Measurements from ENCODE around the gene SLC22A14. TPM values are rescaled to one million over a fixed set of nuclear protein-coding genes. Genes with fewer than 3 reads are reported as not detected.

Gene SLC22A14
- total RNA-seq, 1 donor from 2014 or later: 0.72 TPM

GRCh38 chr3:38337703-38338102, 55.6 kb downstream of the SLC22A14 start:
- no peaks in the 10 kb centered on the region for H3K9me3 Mint-ChIP-seq (ENCODE audit: low read depth)
- no peak overlapping the region for H3K4me3 Mint-ChIP-seq (ENCODE audit: low read depth)
- H3K27ac Mint-ChIP-seq: no peak overlapping the region

DNA sequence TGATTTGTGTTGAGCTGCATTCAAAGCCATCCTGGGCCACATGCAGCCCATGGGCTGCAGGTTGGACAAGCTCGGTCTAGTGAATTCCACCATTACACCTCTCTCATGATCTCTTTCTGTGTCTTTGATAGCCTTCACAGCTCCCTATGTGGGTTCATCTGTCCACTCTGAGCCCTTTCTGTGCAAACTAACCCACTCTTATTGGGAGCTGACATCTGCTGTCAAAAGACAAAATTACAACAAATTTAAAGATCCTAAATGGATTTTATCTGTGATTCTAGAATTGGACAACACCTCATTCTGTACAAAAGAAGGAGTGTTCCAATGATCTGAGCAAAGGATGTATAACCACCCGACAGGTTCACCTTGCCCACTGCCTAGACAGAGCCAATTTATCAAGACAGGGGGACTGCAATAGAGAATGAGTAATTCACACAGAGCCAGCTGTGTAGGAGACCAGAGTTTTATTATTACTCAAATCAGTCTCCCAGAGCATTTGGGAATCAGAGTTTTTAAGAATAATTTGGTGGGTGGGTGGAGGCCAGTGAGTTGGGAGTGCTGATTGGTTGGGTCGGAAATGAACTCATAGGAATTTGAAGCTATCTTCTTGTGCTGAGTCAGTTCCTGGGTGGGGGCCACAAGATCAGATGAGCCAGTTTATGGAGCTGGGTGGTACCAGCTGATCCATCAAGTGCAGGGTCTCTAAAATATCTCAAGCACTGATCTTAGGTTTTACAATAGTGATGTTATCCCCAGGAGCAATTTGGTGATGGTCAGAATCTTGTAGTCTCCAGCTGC, 61.9 kb downstream of the SLC22A14 start:
- Mint-ChIP-seq H3K36me3 (ENCODE audit: insufficient read depth) (no peaks in the 10 kb centered on the region), H3K27me3 (no peaks in the 10 kb centered on the region), H3K4me1 (ENCODE audit: low read depth) (peaks cover 1% of the 10 kb centered on the region), H3K9me3 (ENCODE audit: low read depth) (peaks cover 3% of the 10 kb centered on the region), H3K4me3 (ENCODE audit: low read depth) (no peak overlapping the region), H3K27ac (no peak overlapping the region)
- TF ChIP-seq, protein P1, sequence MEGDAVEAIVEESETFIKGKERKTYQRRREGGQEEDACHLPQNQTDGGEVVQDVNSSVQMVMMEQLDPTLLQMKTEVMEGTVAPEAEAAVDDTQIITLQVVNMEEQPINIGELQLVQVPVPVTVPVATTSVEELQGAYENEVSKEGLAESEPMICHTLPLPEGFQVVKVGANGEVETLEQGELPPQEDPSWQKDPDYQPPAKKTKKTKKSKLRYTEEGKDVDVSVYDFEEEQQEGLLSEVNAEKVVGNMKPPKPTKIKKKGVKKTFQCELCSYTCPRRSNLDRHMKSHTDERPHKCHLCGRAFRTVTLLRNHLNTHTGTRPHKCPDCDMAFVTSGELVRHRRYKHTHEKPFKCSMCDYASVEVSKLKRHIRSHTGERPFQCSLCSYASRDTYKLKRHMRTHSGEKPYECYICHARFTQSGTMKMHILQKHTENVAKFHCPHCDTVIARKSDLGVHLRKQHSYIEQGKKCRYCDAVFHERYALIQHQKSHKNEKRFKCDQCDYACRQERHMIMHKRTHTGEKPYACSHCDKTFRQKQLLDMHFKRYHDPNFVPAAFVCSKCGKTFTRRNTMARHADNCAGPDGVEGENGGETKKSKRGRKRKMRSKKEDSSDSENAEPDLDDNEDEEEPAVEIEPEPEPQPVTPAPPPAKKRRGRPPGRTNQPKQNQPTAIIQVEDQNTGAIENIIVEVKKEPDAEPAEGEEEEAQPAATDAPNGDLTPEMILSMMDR (IDR thresholded peaks at IDR 0.05; ENCODE audit: unreplicated experiment): no peak
- no peak for DNase-seq (ENCODE audit: low spot score, unreplicated experiment)

More at GRCh38 chr3:38337703-38338102, 55.6 kb downstream of the SLC22A14 start:
- no peak for DNase-seq (ENCODE audit: low spot score, unreplicated experiment)
- H3K27me3 Mint-ChIP-seq: peaks cover 5% of the 10 kb centered on the region
- no peaks in the 10 kb centered on the region for H3K4me1 Mint-ChIP-seq (ENCODE audit: low read depth)
- H3K36me3 Mint-ChIP-seq (ENCODE audit: insufficient read depth): no peaks in the 10 kb centered on the region
- TF ChIP-seq, protein P1 (IDR thresholded peaks at IDR 0.05; ENCODE audit: unreplicated experiment): no peak

DNA sequence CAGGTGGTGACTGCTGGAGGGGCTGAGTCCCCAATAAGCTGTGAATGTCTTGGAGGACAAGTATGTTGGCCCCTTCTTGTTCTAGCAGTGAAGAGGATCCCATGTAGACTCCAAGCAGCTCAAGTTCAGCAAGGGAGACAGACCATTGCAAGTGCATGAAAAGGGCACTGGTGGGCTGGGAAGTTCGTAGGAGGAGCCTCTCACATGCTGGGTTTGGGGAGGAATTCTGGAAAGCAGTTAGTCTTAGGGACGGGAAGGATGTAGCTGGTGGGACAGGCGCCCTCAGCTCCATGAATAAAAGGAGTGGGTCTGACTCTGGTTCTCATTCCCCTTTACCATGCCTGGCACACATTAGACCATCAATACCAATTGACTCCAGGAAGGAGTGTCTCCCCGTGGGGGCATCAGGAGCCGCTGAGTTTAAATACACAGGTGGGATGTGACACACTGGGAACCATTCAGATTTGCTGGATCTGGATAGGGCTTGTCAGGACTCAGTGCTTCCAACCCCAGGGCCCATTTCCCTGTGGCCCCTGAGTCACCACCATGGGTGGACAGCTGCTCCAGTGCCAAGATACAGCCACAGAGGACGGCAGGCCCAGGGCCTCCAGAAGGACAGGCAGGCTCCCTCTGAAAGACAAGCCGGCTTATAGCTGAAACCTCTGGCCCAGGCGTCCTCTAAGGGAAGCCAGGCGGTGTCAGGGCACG, 63.9 kb downstream of the SLC22A14 start:
- H3K36me3 Mint-ChIP-seq (ENCODE audit: insufficient read depth): no peaks in the 10 kb centered on the region
- no peak overlapping the region for H3K27ac Mint-ChIP-seq
- no peaks in the 10 kb centered on the region for H3K27me3 Mint-ChIP-seq
- peaks cover 1% of the 10 kb centered on the region for H3K4me1 Mint-ChIP-seq (ENCODE audit: low read depth)
- H3K9me3 Mint-ChIP-seq (ENCODE audit: low read depth): peaks cover 3% of the 10 kb centered on the region
- no peak for DNase-seq (ENCODE audit: low spot score, unreplicated experiment)
- peak overlapping the region; percentile 71 for H3K4me3 Mint-ChIP-seq (ENCODE audit: low read depth)
- TF ChIP-seq, protein P1 (IDR thresholded peaks at IDR 0.05; ENCODE audit: unreplicated experiment): no peak

DNA sequence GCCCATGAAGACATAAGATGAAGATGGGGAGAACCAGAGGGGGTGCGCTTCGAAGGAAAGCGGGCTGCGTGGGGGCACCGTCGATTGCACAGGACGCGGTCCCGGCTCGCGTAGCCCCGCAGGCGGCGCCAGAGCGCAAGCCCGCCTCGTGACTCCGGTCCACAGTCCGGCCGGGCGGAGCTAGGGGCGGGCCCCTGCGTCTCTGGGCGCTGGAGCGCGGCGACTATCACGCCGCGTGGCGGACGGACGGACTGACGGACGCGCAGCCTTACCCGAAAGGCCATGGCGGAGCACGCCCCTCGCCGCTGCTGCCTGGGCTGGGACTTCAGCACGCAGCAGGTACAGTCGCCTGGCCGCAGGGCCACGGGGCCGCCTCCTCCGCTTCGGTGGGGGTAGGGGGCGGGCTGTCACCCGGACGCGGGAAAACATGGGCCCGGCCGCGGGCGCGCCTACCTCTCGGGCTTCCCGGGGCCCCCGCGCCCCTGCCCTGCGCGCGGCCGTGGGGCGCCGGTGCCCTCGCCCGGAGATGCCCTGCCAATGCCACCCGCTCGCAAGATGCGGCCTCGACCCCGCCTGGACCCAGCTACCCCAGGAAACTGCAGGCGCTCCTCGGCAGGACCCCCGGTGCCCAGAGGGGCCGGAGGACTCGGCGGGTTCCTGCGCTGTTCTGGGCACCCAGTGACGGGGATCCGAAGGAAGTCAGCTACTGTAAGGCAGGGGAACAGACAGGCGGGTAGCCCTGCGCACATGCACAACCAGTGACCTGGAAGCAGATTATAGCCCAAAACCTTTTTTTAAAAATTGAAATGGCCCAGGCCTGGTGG, 64.7 kb downstream of the SLC22A14 start, which contains the start of gene XYLB:
XYLB (plus strand) TSS at position 199 of the 824 bp plus-strand sequence; CDS start at position 283, 84 bp downstream.
- Mint-ChIP-seq H3K4me1 (ENCODE audit: low read depth) (peaks cover 4% of the 10 kb centered on the region), H3K4me3 (ENCODE audit: low read depth) (peak within 1 kb of the TSS; percentile 71), H3K36me3 (ENCODE audit: insufficient read depth) (no peaks in the 10 kb centered on the region), H3K27me3 (no peaks in the 10 kb centered on the region), H3K27ac (peak within 1 kb of the TSS; percentile 53), H3K9me3 (ENCODE audit: low read depth) (peaks cover 3% of the 10 kb centered on the region)
- peak; percentile 77 for DNase-seq (ENCODE audit: low spot score, unreplicated experiment)
- TF ChIP-seq, protein P1 (IDR thresholded peaks at IDR 0.05; ENCODE audit: unreplicated experiment): peak; percentile 85

All from progenitor cell of endocrine pancreas (in vitro differentiated cells).